Measurements from ENCODE around the gene RPAP2.

The RPAP2 gene

GRCh38 chr1:92443893-92444292 is 145.0 kb downstream of the RPAP2 start:
- DNase-seq (ENCODE audit: insufficient read length, low spot score): no peak
- FAIRE-seq: no peak

DNA sequence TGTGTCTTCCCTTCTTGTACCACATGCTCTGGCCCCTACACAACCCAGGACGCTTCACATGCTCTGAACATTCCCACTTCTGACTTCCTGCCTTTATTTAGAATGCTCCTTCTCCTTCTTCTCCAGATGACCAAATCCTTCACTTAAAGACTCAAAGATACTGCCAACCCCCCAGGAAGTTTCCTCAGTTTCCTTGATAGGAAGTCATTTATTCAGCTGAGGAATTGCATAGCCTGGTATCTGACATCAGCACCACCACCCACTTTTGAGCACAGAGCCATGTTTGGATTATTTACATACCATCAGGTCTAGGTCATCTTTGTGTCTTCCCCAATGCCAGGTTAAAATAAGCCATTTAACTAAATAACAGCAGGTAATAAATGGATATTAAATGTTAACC is 145.5 kb downstream of the RPAP2 start:
- FAIRE-seq: no peak

GRCh38 chr1:92445865-92446264 is 147.0 kb downstream of the RPAP2 start:
- FAIRE-seq (no peak), DNase-seq (ENCODE audit: insufficient read length, low spot score) (no peak)

More for the DNA sequence above, 145.5 kb downstream of the RPAP2 start:
- DNase-seq (ENCODE audit: insufficient read length, low spot score): no peak

GRCh38 chr1:92446546-92446945 is 147.7 kb downstream of the RPAP2 start:
- DNase-seq (ENCODE audit: insufficient read length, low spot score): no peak

GRCh38 chr1:92447033-92447681 is 148.3 kb downstream of the RPAP2 start:
- no peak for DNase-seq (ENCODE audit: insufficient read length, low spot score)
- no peak for FAIRE-seq

More at GRCh38 chr1:92446546-92446945, 147.7 kb downstream of the RPAP2 start:
- FAIRE-seq: no peak

GRCh38 chr1:92447976-92448375 is 149.1 kb downstream of the RPAP2 start:
- DNase-seq (ENCODE audit: insufficient read length, low spot score) (no peak), FAIRE-seq (no peak)

Data from GM19239 (cell line).